Mucosa of stomach (tissue), 1 donor: ENCODE data around the gene ALG12.

Experiments
- H3K27me3 ChIP-seq: one replicate; pipeline ENCODE4 v1.7.0; 2013; ENCODE audit warnings: mild to moderate bottlenecking, low read length; ENCODE audit not compliant: control insufficient read depth, insufficient read depth
- H3K36me3 ChIP-seq: one replicate; pipeline ENCODE4 v1.7.0; 2013; ENCODE audit warnings: low read length; ENCODE audit not compliant: control insufficient read depth, insufficient read depth
- H3K4me1 ChIP-seq: one replicate; pipeline ENCODE4 v1.7.0; 2013; ENCODE audit warnings: mild to moderate bottlenecking, low read length; ENCODE audit not compliant: control insufficient read depth, insufficient read depth
- H3K4me3 ChIP-seq: one replicate; pipeline ENCODE4 v1.7.0; 2013; ENCODE audit warnings: low read length
- H3K9ac ChIP-seq: one replicate; pipeline ENCODE4 v1.7.0; 2013; ENCODE audit warnings: mild to moderate bottlenecking, low read length, moderate library complexity
- H3K9me3 ChIP-seq: one replicate; pipeline ENCODE4 v1.7.0; 2013; ENCODE audit warnings: mild to moderate bottlenecking, low read length, moderate library complexity; ENCODE audit not compliant: control insufficient read depth
- donor health status: Pancreatic carcinoma.

The ALG12 gene

DNA sequence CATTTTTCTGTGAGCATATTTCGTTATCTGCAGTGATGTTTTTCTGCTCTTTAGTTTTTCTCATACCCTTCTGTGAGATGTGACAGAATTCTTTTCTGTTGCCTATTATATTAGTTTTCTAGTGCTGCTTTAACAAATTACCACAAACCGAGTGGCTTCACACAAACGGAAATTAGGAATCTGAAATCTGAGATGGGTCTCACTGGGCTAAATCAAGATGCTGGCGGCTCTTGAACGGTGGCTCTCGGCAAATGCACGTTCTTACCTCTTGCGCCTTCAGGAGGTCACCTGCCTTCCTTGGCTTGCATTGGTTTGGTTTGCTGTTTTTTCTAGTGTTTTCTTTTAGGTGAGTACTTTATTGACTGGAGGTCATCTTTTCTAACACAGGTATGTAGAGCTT, 51.6 kb downstream of the ALG12 start:
- no peaks in the 10 kb centered on the region for H3K36me3 ChIP-seq
- H3K9me3 ChIP-seq, result no peaks in the 10 kb centered on the region
- no peak overlapping the region for H3K4me3 ChIP-seq
- H3K9ac ChIP-seq, result no peak overlapping the region
- no peaks in the 10 kb centered on the region for H3K27me3 ChIP-seq
- peaks cover 7% of the 10 kb centered on the region for H3K4me1 ChIP-seq

GRCh38 chr22:49866134-49866533, 52.1 kb downstream of the ALG12 start:
- Histone ChIP-seq H3K27me3 (no peaks in the 10 kb centered on the region), H3K9me3 (no peaks in the 10 kb centered on the region)

GRCh38 chr22:49865156-49865555, 53.1 kb downstream of the ALG12 start:
- no peaks in the 10 kb centered on the region for H3K36me3 ChIP-seq
- H3K27me3 ChIP-seq, result no peaks in the 10 kb centered on the region
- H3K9me3 ChIP-seq, result no peaks in the 10 kb centered on the region
- H3K9ac ChIP-seq, result no peak overlapping the region
- peaks cover 7% of the 10 kb centered on the region for H3K4me1 ChIP-seq
- H3K4me3 ChIP-seq, result no peak overlapping the region

More at GRCh38 chr22:49866134-49866533, 52.1 kb downstream of the ALG12 start:
- Histone ChIP-seq H3K36me3 (no peaks in the 10 kb centered on the region), H3K4me1 (peaks cover 7% of the 10 kb centered on the region), H3K4me3 (no peak overlapping the region), H3K9ac (no peak overlapping the region)

- Histone ChIP-seq H3K4me3 (no peak overlapping the region), H3K9ac (no peak overlapping the region), H3K36me3 (no peaks in the 10 kb centered on the region), H3K27me3 (no peaks in the 10 kb centered on the region), H3K9me3 (no peaks in the 10 kb centered on the region), H3K4me1 (peaks cover 7% of the 10 kb centered on the region)
These were observed 54.3 kb downstream of the ALG12 start for GRCh38 chr22:49863931-49864330.

GRCh38 chr22:49862496-49862776, 55.8 kb downstream of the ALG12 start:
- Histone ChIP-seq H3K27me3 (no peaks in the 10 kb centered on the region), H3K36me3 (no peaks in the 10 kb centered on the region), H3K4me3 (no peak overlapping the region), H3K4me1 (peaks cover 8% of the 10 kb centered on the region), H3K9me3 (no peaks in the 10 kb centered on the region), H3K9ac (no peak overlapping the region)

DNA sequence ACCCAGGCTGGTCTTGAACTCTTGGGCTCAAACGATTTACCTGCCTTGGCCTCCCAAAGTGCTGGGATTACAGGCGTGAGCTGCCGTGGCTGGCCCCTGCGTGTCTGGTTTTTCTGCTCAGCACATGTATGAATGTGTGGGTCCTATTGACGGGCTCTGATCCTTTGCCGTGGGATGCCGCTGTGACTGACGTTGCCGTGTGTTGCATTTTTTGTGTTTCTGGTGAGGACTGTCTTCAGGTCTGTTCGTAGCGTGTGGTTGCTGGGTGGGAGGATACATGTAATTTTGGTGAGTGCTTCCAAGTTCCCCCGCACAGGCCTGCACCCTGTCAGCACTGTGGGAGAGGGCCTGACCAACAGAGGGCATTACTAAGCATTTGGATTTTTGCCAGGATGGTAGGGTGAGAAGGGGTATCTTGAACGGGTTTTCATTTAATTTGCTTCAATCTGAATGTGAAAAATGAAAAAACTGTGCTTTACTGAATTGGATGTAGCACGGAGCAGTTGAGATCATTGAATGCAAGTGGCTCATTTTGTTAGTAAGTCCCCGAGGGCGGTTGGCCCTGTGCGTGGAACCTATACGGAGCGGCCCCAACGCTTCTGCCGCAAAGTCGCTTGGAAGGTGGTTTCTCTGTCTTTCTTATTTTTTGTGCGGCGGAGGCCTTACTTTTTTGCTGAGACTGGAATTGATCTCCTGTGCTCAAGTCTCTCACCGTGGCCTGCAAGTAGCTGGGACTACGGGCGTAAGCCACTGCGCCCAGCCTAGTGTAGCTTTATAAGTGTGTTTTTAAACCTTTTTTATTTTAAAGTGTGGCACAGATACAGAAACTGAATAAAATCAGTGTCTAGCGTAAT, 56.4 kb downstream of the ALG12 start:
- Histone ChIP-seq H3K4me3 (no peak overlapping the region), H3K27me3 (no peaks in the 10 kb centered on the region), H3K9ac (no peak overlapping the region), H3K9me3 (no peaks in the 10 kb centered on the region), H3K4me1 (peaks cover 13% of the 10 kb centered on the region), H3K36me3 (no peaks in the 10 kb centered on the region)

DNA sequence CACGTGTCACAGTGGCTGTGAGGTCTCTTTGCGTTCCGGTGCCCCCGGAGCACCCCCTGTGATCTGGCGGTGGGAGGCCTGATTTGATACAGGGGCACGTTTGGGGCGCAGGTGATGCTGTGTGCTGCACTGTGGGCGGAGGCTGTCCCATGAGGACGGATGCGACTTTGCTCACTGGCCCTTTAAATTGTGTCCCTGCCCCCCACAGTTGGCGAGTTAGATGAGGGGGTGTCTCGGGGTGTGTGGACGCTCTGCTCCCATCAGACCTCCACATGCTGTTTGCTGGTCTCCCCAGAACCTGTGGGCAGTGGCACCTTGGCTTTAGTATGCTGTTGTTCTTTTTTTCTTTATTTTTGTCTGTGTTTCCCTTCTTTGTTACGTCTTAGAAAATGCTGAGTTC, 59.4 kb downstream of the ALG12 start:
- Histone ChIP-seq H3K4me1 (peaks cover 26% of the 10 kb centered on the region), H3K27me3 (no peaks in the 10 kb centered on the region), H3K36me3 (no peaks in the 10 kb centered on the region), H3K9ac (no peak overlapping the region), H3K9me3 (no peaks in the 10 kb centered on the region), H3K4me3 (no peak overlapping the region)

DNA sequence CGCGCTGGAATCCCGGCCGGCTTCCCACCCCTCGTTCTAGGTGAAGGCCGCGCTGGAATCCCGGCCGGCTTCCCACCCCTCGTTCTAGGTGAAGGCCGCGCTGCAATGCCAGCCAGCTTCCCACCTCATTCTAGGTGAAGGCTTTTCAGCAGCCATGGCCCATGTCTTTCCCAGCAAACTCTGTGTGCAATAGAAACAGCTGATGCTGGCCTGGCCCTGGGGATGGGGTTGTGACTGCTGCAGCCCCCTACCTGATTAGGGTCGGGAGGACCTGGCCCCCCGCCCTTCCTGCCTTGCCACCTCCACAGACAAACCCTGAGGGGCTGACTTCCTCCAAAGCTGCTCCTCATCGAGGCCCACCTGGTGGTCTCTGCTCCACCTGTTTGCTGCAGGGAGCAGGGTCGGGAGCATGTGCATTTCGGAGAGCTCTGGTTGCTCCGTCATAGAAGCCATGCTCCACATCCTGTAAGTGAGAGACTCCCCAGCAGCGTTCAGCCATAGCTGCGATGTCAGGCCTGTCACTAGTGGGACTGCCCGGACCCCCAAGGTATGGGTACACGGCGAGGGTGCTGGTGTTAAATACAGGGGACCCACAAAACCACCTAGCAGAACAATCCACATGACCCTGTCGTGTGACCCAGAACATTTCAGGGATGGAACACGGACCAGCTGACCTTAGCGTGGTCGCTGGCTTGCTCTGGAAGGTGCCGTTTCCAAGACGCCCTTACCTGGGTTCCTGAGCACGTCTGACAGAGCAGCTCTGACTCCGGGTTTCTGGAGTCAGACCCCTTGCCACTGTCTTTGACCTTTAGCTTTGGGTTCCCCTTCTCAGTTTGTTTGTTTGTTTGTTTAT, 61.2 kb downstream of the ALG12 start:
- peaks cover 21% of the 10 kb centered on the region for H3K4me1 ChIP-seq
- no peak overlapping the region for H3K9ac ChIP-seq
- H3K9me3 ChIP-seq, result no peaks in the 10 kb centered on the region
- no peaks in the 10 kb centered on the region for H3K27me3 ChIP-seq
- H3K4me3 ChIP-seq, result no peak overlapping the region
- no peaks in the 10 kb centered on the region for H3K36me3 ChIP-seq

GRCh38 chr22:49856343-49856742, 61.9 kb downstream of the ALG12 start:
- Histone ChIP-seq H3K27me3 (no peaks in the 10 kb centered on the region), H3K9me3 (no peaks in the 10 kb centered on the region), H3K4me1 (peaks cover 19% of the 10 kb centered on the region), H3K36me3 (no peaks in the 10 kb centered on the region), H3K4me3 (no peak overlapping the region), H3K9ac (peak overlapping the region; percentile 6)

GRCh38 chr22:49855251-49855911, 62.9 kb downstream of the ALG12 start:
- H3K36me3 ChIP-seq, result no peaks in the 10 kb centered on the region
- peak overlapping the region; percentile 7 for H3K4me3 ChIP-seq
- peaks cover 19% of the 10 kb centered on the region for H3K4me1 ChIP-seq
- H3K27me3 ChIP-seq, result peaks cover 2% of the 10 kb centered on the region
- peak overlapping the region; percentile 6 for H3K9ac ChIP-seq
- no peaks in the 10 kb centered on the region for H3K9me3 ChIP-seq

GRCh38 chr22:49853981-49854831, 64.0 kb downstream of the ALG12 start:
- Histone ChIP-seq H3K4me1 (peaks cover 24% of the 10 kb centered on the region), H3K27me3 (peaks cover 14% of the 10 kb centered on the region), H3K9me3 (no peaks in the 10 kb centered on the region), H3K4me3 (peak overlapping the region; percentile 45), H3K9ac (peak overlapping the region; percentile 72), H3K36me3 (no peaks in the 10 kb centered on the region)
